Ishikawa (cell line): ENCODE data around the gene KIAA1217.

Experiments used
- CREB1 ChIP-seq: IDR thresholded peaks from 2 replicates; pipeline ENCODE4 v1.6.1; 2012; ENCODE audit warnings: low read depth
- EP300 ChIP-seq: IDR thresholded peaks from 2 replicates; pipeline ENCODE4 v1.6.1; 2012; ENCODE audit warnings: borderline replicate concordance
- FOXM1 ChIP-seq: IDR thresholded peaks from 2 replicates; pipeline ENCODE4 v1.6.1; 2012; ENCODE audit warnings: low read depth, borderline replicate concordance
- TF ChIP-seq, protein P1 (sequence below): IDR thresholded peaks from 2 replicates; pipeline ENCODE4 v1.6.1; 2012

GRCh38 chr10:24168258-24169170, 40.4 kb upstream of the KIAA1217 start:
- TF ChIP-seq FOXM1 (no peak), CREB1 (no peak), EP300 (no peak)
- TF ChIP-seq, protein P1, sequence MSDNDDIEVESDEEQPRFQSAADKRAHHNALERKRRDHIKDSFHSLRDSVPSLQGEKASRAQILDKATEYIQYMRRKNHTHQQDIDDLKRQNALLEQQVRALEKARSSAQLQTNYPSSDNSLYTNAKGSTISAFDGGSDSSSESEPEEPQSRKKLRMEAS, result no peak
